Fibroblast of lung (primary cell): Measurements from ENCODE around the gene PSD2.

Experiments used
- EZH2 ChIP-seq: IDR thresholded peaks from 2 replicates; pipeline ENCODE4 v1.5.1; 2012; ENCODE audit warnings: low read length, control low read depth, mild to moderate bottlenecking; ENCODE audit errors: missing control alignments
- TF ChIP-seq, protein P1 (sequence below), 2 donors: IDR thresholded peaks in 1 of 2; conservative IDR thresholded peaks in 1 of 2; 1 replicate in 1 of 2; 2 replicates in 1 of 2; pipeline ENCODE4 v1.5.1; 2011 to 2012; ENCODE audit warnings: low read length in 2 of 2, control low read depth in 1 of 2, inconsistent platforms in 1 of 2, low read depth in 1 of 2, mild to moderate bottlenecking in 1 of 2

- TF ChIP-seq, protein P1, sequence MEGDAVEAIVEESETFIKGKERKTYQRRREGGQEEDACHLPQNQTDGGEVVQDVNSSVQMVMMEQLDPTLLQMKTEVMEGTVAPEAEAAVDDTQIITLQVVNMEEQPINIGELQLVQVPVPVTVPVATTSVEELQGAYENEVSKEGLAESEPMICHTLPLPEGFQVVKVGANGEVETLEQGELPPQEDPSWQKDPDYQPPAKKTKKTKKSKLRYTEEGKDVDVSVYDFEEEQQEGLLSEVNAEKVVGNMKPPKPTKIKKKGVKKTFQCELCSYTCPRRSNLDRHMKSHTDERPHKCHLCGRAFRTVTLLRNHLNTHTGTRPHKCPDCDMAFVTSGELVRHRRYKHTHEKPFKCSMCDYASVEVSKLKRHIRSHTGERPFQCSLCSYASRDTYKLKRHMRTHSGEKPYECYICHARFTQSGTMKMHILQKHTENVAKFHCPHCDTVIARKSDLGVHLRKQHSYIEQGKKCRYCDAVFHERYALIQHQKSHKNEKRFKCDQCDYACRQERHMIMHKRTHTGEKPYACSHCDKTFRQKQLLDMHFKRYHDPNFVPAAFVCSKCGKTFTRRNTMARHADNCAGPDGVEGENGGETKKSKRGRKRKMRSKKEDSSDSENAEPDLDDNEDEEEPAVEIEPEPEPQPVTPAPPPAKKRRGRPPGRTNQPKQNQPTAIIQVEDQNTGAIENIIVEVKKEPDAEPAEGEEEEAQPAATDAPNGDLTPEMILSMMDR (conservative IDR thresholded peaks at IDR 0.05 in 1 of 2, IDR thresholded peaks at IDR 0.05 in 1 of 2; ENCODE audit: low read depth in 1 of 2, low read length in 2 of 2), result no peak
- TF ChIP-seq EZH2, result no peak
Observed at GRCh38 chr5:139885172-139885856, 89.7 kb downstream of the PSD2 start.
